Gastrocnemius medialis (tissue), 4 donors: ENCODE results near the gene PHACTR3. TPM values are rescaled to one million over a fixed set of nuclear protein-coding genes. Genes with fewer than 3 reads are reported as not detected.

Source experiments
- ATAC-seq, 2 donors: fragments of 150-250 bp; one replicate each; pipeline ENCODE4 v1.9.1; 2016
- DNase-seq, 2 donors: peaks; one replicate each; pipeline ENCODE4 v3.0.0-alpha.2; 2019
- H3K27ac ChIP-seq, 4 donors: fragments of 200-600 bp; sonication (generic); 1 replicate in 1 of 4; 2 replicates in 3 of 4; pipeline ENCODE4 v1.5.1; 2016 to 2018; ENCODE audit warnings: mild to moderate bottlenecking in 2 of 4, moderate library complexity in 1 of 4
- H3K27me3 ChIP-seq, 3 donors: fragments of 200-600 bp; sonication (generic) in 2 of 3; 1 replicate in 1 of 3; 2 replicates in 2 of 3; pipeline versions ENCODE4 v1.5.1 to v1.6.0; 2016 to 2019; ENCODE audit warnings: mild to moderate bottlenecking in 1 of 3, moderate library complexity in 1 of 3
- H3K36me3 ChIP-seq, 2 donors: fragments of 200-600 bp; sonication (generic) in 1 of 2; one replicate each; pipeline ENCODE4 v1.5.1; 2017 to 2018
- H3K4me1 ChIP-seq, 2 donors: fragments of 200-600 bp; sonication (generic) in 1 of 2; one replicate each; pipeline ENCODE4 v1.5.1; 2016 to 2017; ENCODE audit warnings: mild to moderate bottlenecking in 2 of 2
- H3K4me3 ChIP-seq, 4 donors: fragments of 200-600 bp; sonication (generic) in 3 of 4; 1 replicate in 1 of 4; 2 replicates in 3 of 4; pipeline ENCODE4 v1.5.1; 2016 to 2019; ENCODE audit warnings: mild to moderate bottlenecking in 2 of 4
- H3K9me3 ChIP-seq, 3 donors: fragments of 200-600 bp; sonication (generic) in 2 of 3; 1 replicate in 1 of 3; 2 replicates in 2 of 3; pipeline ENCODE4 v1.5.1; 2016 to 2019
- CTCF ChIP-seq, 5 experiments: fragments of 450-650 bp in 3 of 5; fragments of 200-600 bp in 2 of 5; sonication (generic) in 2 of 5; IDR thresholded peaks in 4 of 5; conservative IDR thresholded peaks in 1 of 5; 1 replicate in 4 of 5; 2 replicates in 1 of 5; pipeline ENCODE4 v1.5.1; 2016 to 2019; ENCODE audit warnings: antibody characterized with exemption in 5 of 5, mild to moderate bottlenecking in 3 of 5, moderate library complexity in 3 of 5
- POLR2A ChIP-seq, 2 donors: fragments of 450-650 bp; IDR thresholded peaks; one replicate each; pipeline ENCODE4 v1.6.1; 2017; ENCODE audit warnings: antibody characterized with exemption in 2 of 2, mild to moderate bottlenecking in 2 of 2, moderate library complexity in 2 of 2
- in situ Hi-C, 4 donors: fragments of 200-750 bp; cut with MboI; loops; one replicate each; pipeline versions ENCODE4 v1.15.0 to v1.8.0; 2017; ENCODE audit warnings: low sequenced_read_pairs in 4 of 4
- intact Hi-C: fragments of 100-400 bp; cut with DNase I; formaldehyde crosslinking; loops from one replicate; pipeline ENCODE4 v1.15.1; 2023; ENCODE audit warnings: low total_unique reads
- total RNA-seq, 4 donors: library from RNA; depleted of rRNA; stranded (reverse); fragments of >200 nt; gene quantifications; one replicate each; pipeline versions ENCODE4 v1.1.0 to v1.2.3, GENCODE V29; 2016

The PHACTR3 gene
- total RNA-seq, 4 donors from 2014 or later: 0.24 to 1.1 (median 0.59) TPM; not detected in 1

- no peak overlapping the region for H3K4me3 ChIP-seq
- TF ChIP-seq CTCF (IDR thresholded peaks at IDR 0.05 in 4 of 5, conservative IDR thresholded peaks at IDR 0.05 in 1 of 5) (no peak), POLR2A (IDR thresholded peaks at IDR 0.05) (no peak)
- intact Hi-C loops (no loop called here), in situ Hi-C loops (no loop called here)
- no peaks in the 10 kb centered on the region for H3K4me1 ChIP-seq
- peaks cover 0 to 15% (median 0%) of the 10 kb centered on the region in 3 donors for H3K9me3 ChIP-seq
- H3K27ac ChIP-seq: no peak overlapping the region
- no peaks in the 10 kb centered on the region for H3K36me3 ChIP-seq
- ATAC-seq (no peak), DNase-seq (no peak)
- peaks cover 0 to 4% (median 0%) of the 10 kb centered on the region in 3 donors for H3K27me3 ChIP-seq
These were observed 53.2 kb downstream of the PHACTR3 start for GRCh38 chr20:59657459-59658046.

GRCh38 chr20:59660471-59660870, 56.1 kb downstream of the PHACTR3 start:
- Histone ChIP-seq H3K4me3 (no peak overlapping the region), H3K9me3 (peaks cover 0 to 15% (median 0%) of the 10 kb centered on the region in 3 donors), H3K36me3 (no peaks in the 10 kb centered on the region), H3K27me3 (peaks cover 0 to 4% (median 3%) of the 10 kb centered on the region in 3 donors), H3K4me1 (no peaks in the 10 kb centered on the region), H3K27ac (no peak overlapping the region)
- ATAC-seq: no peak
- TF ChIP-seq CTCF (IDR thresholded peaks at IDR 0.05 in 4 of 5, conservative IDR thresholded peaks at IDR 0.05 in 1 of 5) (no peak), POLR2A (IDR thresholded peaks at IDR 0.05) (no peak)
- intact Hi-C loops (no loop called here), in situ Hi-C loops (no loop called here)
- no peak for DNase-seq

GRCh38 chr20:59661153-59661552, 56.8 kb downstream of the PHACTR3 start:
- Histone ChIP-seq H3K36me3 (no peaks in the 10 kb centered on the region), H3K4me1 (no peaks in the 10 kb centered on the region), H3K27me3 (peaks cover 0 to 8% (median 3%) of the 10 kb centered on the region in 3 donors), H3K4me3 (no peak overlapping the region), H3K27ac (no peak overlapping the region), H3K9me3 (peaks cover 0 to 15% (median 0%) of the 10 kb centered on the region in 3 donors)
- no peak for DNase-seq
- in situ Hi-C loops: no loop called here
- no peak for TF ChIP-seq CTCF (IDR thresholded peaks at IDR 0.05 in 4 of 5, conservative IDR thresholded peaks at IDR 0.05 in 1 of 5)
- no peak for TF ChIP-seq POLR2A (IDR thresholded peaks at IDR 0.05)
- intact Hi-C loops: no loop called here
- no peak for ATAC-seq

- DNase-seq (no peak), ATAC-seq (no peak)
- Histone ChIP-seq H3K4me1 (no peaks in the 10 kb centered on the region), H3K27me3 (peaks cover 0 to 9% (median 3%) of the 10 kb centered on the region in 3 donors), H3K9me3 (peaks cover 0 to 15% (median 0%) of the 10 kb centered on the region in 3 donors), H3K36me3 (no peaks in the 10 kb centered on the region), H3K4me3 (no peak overlapping the region), H3K27ac (no peak overlapping the region)
- in situ Hi-C loops: no loop called here
- intact Hi-C loops: no loop called here
- TF ChIP-seq POLR2A (IDR thresholded peaks at IDR 0.05): no peak
- TF ChIP-seq CTCF (IDR thresholded peaks at IDR 0.05 in 4 of 5, conservative IDR thresholded peaks at IDR 0.05 in 1 of 5): no peak
These were observed 57.3 kb downstream of the PHACTR3 start for GRCh38 chr20:59661621-59662020.

- intact Hi-C loops: no loop called here
- Histone ChIP-seq H3K27ac (no peak overlapping the region), H3K4me1 (no peaks in the 10 kb centered on the region), H3K9me3 (peaks cover 0 to 15% (median 0%) of the 10 kb centered on the region in 3 donors), H3K36me3 (no peaks in the 10 kb centered on the region), H3K27me3 (peaks cover 0 to 9% (median 3%) of the 10 kb centered on the region in 3 donors), H3K4me3 (no peak overlapping the region)
- TF ChIP-seq CTCF (IDR thresholded peaks at IDR 0.05 in 4 of 5, conservative IDR thresholded peaks at IDR 0.05 in 1 of 5) (no peak), POLR2A (IDR thresholded peaks at IDR 0.05) (no peak)
- in situ Hi-C loops: no loop called here
- ATAC-seq: no peak
- no peak for DNase-seq
These were observed 57.8 kb downstream of the PHACTR3 start for GRCh38 chr20:59662161-59662560.
